GM12878 (cell line): ENCODE data around the gene S100A12. TPM values are rescaled to one million over a fixed set of nuclear protein-coding genes. Genes with fewer than 3 reads are reported as not detected.

Experiments used
- ATAC-seq: fragments of 200-7000 bp; cut with Tn5 transposase; 3 replicates; pipeline ENCODE4 v1.9.1; 2020; ENCODE audit warnings: mild to moderate bottlenecking, moderate library complexity
- BruUV-seq: library from RNA; stranded (reverse); fragments of 400-500 nt; replicated peaks from 2 replicates; lab custom pipeline; 2021; lab: Mats Ljungman, UMichigan
- CTCF ChIA-PET: fragments of 300-600 bp; sonication (Branson Sonifier 250); formaldehyde crosslinking; extraction: SDS; loops from one replicate; lab custom pipeline; 2021; ENCODE audit warnings: inconsistent platforms; lab: Yijun Ruan, JAX
- POLR2A ChIA-PET: fragments of 350-600 bp; formaldehyde crosslinking; extraction: SDS; loops from one replicate; lab custom pipeline; 2021; ENCODE audit warnings: inconsistent platforms; lab: Charles Lee
- RAD21 ChIA-PET: fragments of 300-600 bp; sonication (Branson Sonifier 250); formaldehyde crosslinking; loops from one replicate; lab custom pipeline; 2023; ENCODE audit warnings: antibody characterized with exemption; ENCODE audit not compliant: unreplicated experiment; lab: Charles Lee
- SMC1A ChIA-PET: fragments of 300-600 bp; sonication (Branson Sonifier 250); formaldehyde crosslinking; loops from one replicate; lab custom pipeline; 2023; ENCODE audit not compliant: unreplicated experiment, uncharacterized antibody; lab: Charles Lee
- DNase-seq: peaks from one replicate; pipeline ENCODE4 v3.0.0-alpha.2; 2011; ENCODE audit warnings: low read depth, low spot score
- FAIRE-seq: peaks from 3 replicates; lab custom pipeline; 2011; peaks lifted over from hg19 to GRCh38; lab: Jason Lieb, UNC
- H2AFZ ChIP-seq: 2 replicates; pipeline ENCODE4 v1.6.0; 2011; ENCODE audit warnings: low read depth, low read length, control low read depth; ENCODE audit not compliant: control insufficient read depth
- H3K27ac ChIP-seq: 2 replicates; pipeline ENCODE4 v1.5.1; 2011; ENCODE audit warnings: control low read depth; ENCODE audit not compliant: control insufficient read depth, insufficient read depth
- H3K27me3 ChIP-seq, 2 experiments: replicated peaks in 1 of 2; 2 replicates each; pipeline versions ENCODE4 v1.6.0 to v1.6.1; 2011; ENCODE audit warnings: low read length in 1 of 2; ENCODE audit not compliant: control insufficient read depth in 2 of 2, insufficient read depth in 2 of 2
- H3K36me3 ChIP-seq, 2 experiments: 2 replicates each; pipeline ENCODE4 v1.5.1; 2011; ENCODE audit warnings: low read length in 1 of 2; ENCODE audit not compliant: control insufficient read depth in 2 of 2, insufficient read depth in 2 of 2
- H3K4me1 ChIP-seq: 2 replicates; pipeline ENCODE4 v1.6.1; 2011; ENCODE audit warnings: mild to moderate bottlenecking, low read length, moderate library complexity, mixed read lengths; ENCODE audit not compliant: control insufficient read depth, insufficient read depth
- H3K4me2 ChIP-seq: 2 replicates; pipeline ENCODE4 v1.6.0; 2011; ENCODE audit warnings: control low read depth; ENCODE audit not compliant: control insufficient read depth, insufficient read depth
- H3K4me3 ChIP-seq: fragments of 200-600 bp; sonication (generic); 2 replicates; pipeline ENCODE4 v1.5.1; 2016
- H3K79me2 ChIP-seq: 2 replicates; pipeline ENCODE4 v1.6.0; 2011; ENCODE audit warnings: low read length; ENCODE audit not compliant: control insufficient read depth, insufficient read depth
- H3K9ac ChIP-seq: 2 replicates; pipeline ENCODE4 v1.8.0; 2011; ENCODE audit warnings: low read length, control low read depth, mixed read lengths; ENCODE audit not compliant: control insufficient read depth, insufficient read depth
- H3K9me3 ChIP-seq: replicated peaks from 3 replicates; pipeline ENCODE4 v1.5.1; 2011; ENCODE audit warnings: mild to moderate bottlenecking, low read length; ENCODE audit not compliant: control insufficient read depth, insufficient read depth
- H4K20me1 ChIP-seq: 2 replicates; pipeline ENCODE4 v1.6.0; 2011; ENCODE audit not compliant: control insufficient read depth, insufficient read depth
- BMI1 ChIP-seq: fragments of 450-650 bp; IDR thresholded peaks from 2 replicates; pipeline ENCODE4 v1.6.1; 2016; ENCODE audit warnings: mild to moderate bottlenecking, moderate library complexity, borderline replicate concordance
- CEBPZ ChIP-seq: fragments of 150-350 bp; IDR thresholded peaks from 2 replicates; pipeline ENCODE4 v1.6.1; 2016; ENCODE audit warnings: low read depth, low read length
- EED ChIP-seq: sonication (generic); IDR thresholded peaks from 2 replicates; pipeline ENCODE4 v1.6.1; 2016; ENCODE audit warnings: antibody characterized with exemption, low read depth
- IKZF1 ChIP-seq: fragments of 450-650 bp; conservative IDR thresholded peaks from 2 replicates; pipeline ENCODE4 v1.6.1; 2017; ENCODE audit warnings: antibody characterized with exemption, mild to moderate bottlenecking
- MLLT1 ChIP-seq: fragments of 450-650 bp; IDR thresholded peaks from 2 replicates; pipeline ENCODE4 v1.6.1; 2016; ENCODE audit warnings: mild to moderate bottlenecking
- MXI1 ChIP-seq: fragments of 150-350 bp; IDR thresholded peaks from 2 replicates; pipeline ENCODE4 v1.6.1; 2011; ENCODE audit warnings: low read depth, mild to moderate bottlenecking, inconsistent platforms, low read length, improper control_type of control experiment
- PAX5 ChIP-seq: IDR thresholded peaks from 2 replicates; pipeline ENCODE4 v1.6.1; 2011; ENCODE audit warnings: low read depth, low read length, borderline replicate concordance
- ZNF384 ChIP-seq: IDR thresholded peaks from 2 replicates; pipeline ENCODE4 v1.6.1; 2012; ENCODE audit warnings: low read depth, mild to moderate bottlenecking, low read length, improper control_type of control experiment, borderline replicate concordance
- ZNF687 ChIP-seq: fragments of 450-650 bp; IDR thresholded peaks from 2 replicates; pipeline ENCODE4 v1.6.1; 2017; ENCODE audit warnings: mild to moderate bottlenecking, moderate library complexity
- WGBS: methylation state at CpG from one replicate; pipeline ENCODE4 v1.1.6; 2016; ENCODE audit warnings: low lambda C conversion rate; ENCODE audit not compliant: insufficient replicate concordance, insufficient coverage; ENCODE audit errors: missing lambda C conversion rate; 5-methylcytosine and 5-hydroxymethylcytosine counted together
- in situ Hi-C: fragments of 300-500 bp; cut with MboI; formaldehyde crosslinking; loops from 9 replicates; pipeline ENCODE4 v1.14.3; 2018; ENCODE audit warnings: mixed read lengths
- intact Hi-C: fragments of 100-400 bp; cut with micrococcal nuclease; formaldehyde crosslinking; loops from one replicate; pipeline ENCODE4 v1.14.2; 2022; ENCODE audit not compliant: unreplicated experiment
- polyA plus RNA-seq, 11 experiments: library from polyadenylated mRNA; depleted of rRNA in 4 of 11; unstranded in 6 of 11; stranded (reverse) in 5 of 11; fragments of >200 nt; fragmentation: Nextera tagmentation in 4 of 11; fragmentation: Illumina TruSeq in 1 of 11; extraction: Ambion mirVana in 4 of 11; extraction: Trizol in 1 of 11; gene quantifications; 1 replicate in 1 of 11; 2 replicates in 10 of 11; pipeline versions ENCODE4 v1.2.1 to v1.2.3, GENCODE V29; 2011 to 2016; ENCODE audit warnings: inconsistent platforms in 2 of 11, missing spikeins in 2 of 11, low read depth in 1 of 11
- total RNA-seq, 4 experiments: library from RNA; depleted of rRNA in 3 of 4; stranded (reverse); fragments of >200 nt in 3 of 4; fragmentation: Illumina TruSeq in 1 of 4; extraction: Trizol in 1 of 4; gene quantifications; 2 replicates each; pipeline versions ENCODE4 v1.2.1 to v1.2.3, GENCODE V29; 2013 to 2021

Gene S100A12
- total and polyA plus RNA-seq, 10 of the 15 experiments (the other 5 are each of a cell fraction or from before 2014, with no cell fraction given): not detected

GRCh38 chr1:153343040-153343681 is 32.3 kb downstream of the S100A12 start:
- H3K4me3 ChIP-seq: peak overlapping the region; percentile 55; the same call in 1 of the 2 replicates
- TF ChIP-seq MXI1 (no peak), ZNF384 (no peak), IKZF1 (0 out of 2 replicates have a peak, but pooled peaks have one; percentile 5), MLLT1 (0 out of 2 replicates have a peak, but pooled peaks have one; percentile 26), EED (no peak), PAX5 (no peak), ZNF687 (0 out of 2 replicates have a peak, but pooled peaks have one; percentile 6), CEBPZ (no peak), BMI1 (no peak)
- no peaks in the 10 kb centered on the region for H3K27me3 ChIP-seq
- ChIA-PET SMC1A (interaction anchor here (0.5 to 4.9 kb wide), 20 partner anchors 8 to 881 kb away, joined by 3 to 27 read pairs (median 4); partner anchors contain the start of gene PGLYRP3), CTCF (interaction anchor here (0.5 to 5.8 kb wide), 17 partner anchors 10 to 643 kb away, joined by 3 to 54 read pairs (median 5); partner anchors contain the start of genes PGLYRP3, RAB13 and S100A9), RAD21 (interaction anchor here (0.6 to 4.0 kb wide), 12 partner anchors 10 to 389 kb away, joined by 3 to 26 read pairs (median 4); partner anchors contain the start of gene PGLYRP3), POLR2A (interaction anchor here (0.6 to 1.9 kb wide), 9 partner anchors 8 to 1429 kb away, joined by 3 to 7 read pairs (median 4); partner anchors contain the start of genes CHTOP and S100A2)
- H3K4me2 ChIP-seq: peak overlapping the region; percentile 77
- no peaks in the 10 kb centered on the region for H4K20me1 ChIP-seq
- ATAC-seq: no peak
- 16% methylated on average over 5 of the region's 5 CpGs for WGBS
- no peak for DNase-seq
- peaks cover 17% of the 10 kb centered on the region for H3K79me2 ChIP-seq
- no peak for FAIRE-seq
- peak overlapping the region; percentile 86 for H3K27ac ChIP-seq
- peaks cover 30% of the 10 kb centered on the region for H3K4me1 ChIP-seq
- H2AFZ ChIP-seq: peak overlapping the region; percentile 15
- no peaks in the 10 kb centered on the region for H3K9me3 ChIP-seq
- in situ Hi-C loops (no loop called here), intact Hi-C loops (loop anchor here (5.0 kb wide), 1 partner anchor 81 kb away; no protein-coding TSS in a partner anchor)
- H3K9ac ChIP-seq: peak overlapping the region; percentile 70
- no peaks in the 10 kb centered on the region for H3K36me3 ChIP-seq
- BruUV-seq: TSS peak; percentile 77
